Activated CD4-positive, alpha-beta memory T cell treated with anti-CD3 and anti-CD28 coated beads for 36 hours (primary cell): ENCODE results near the gene FAM131B. TPM values are rescaled to one million over a fixed set of nuclear protein-coding genes. Genes with fewer than 3 reads are reported as not detected.
A peak's percentile ranks its signal among the peaks of the same experiment; 100 is the strongest.
"Not testable (repeated sequence)": the region's sequence is repeated elsewhere in the genome, so short reads cannot be mapped to it uniquely, and the experiment has no call there.

Source experiments
- CTCF ChIA-PET: fragments of 350-600 bp; sonication (Branson Sonifier 250); formaldehyde crosslinking; loops from one replicate; lab custom pipeline; 2021; ENCODE audit warnings: antibody characterized with exemption, inconsistent platforms; lab: Charles Lee
- POLR2A ChIA-PET: fragments of 350-600 bp; sonication (Branson Sonifier 250); formaldehyde crosslinking; loops from one replicate; lab custom pipeline; 2021; ENCODE audit warnings: antibody characterized with exemption; lab: Charles Lee
- DNase-seq: peaks from one replicate; pipeline ENCODE4 v3.0.0-alpha.2; 2020
- H3K27ac Mint-ChIP-seq: one replicate; pipeline ENCODE4 v1.8.0; 2021; ENCODE audit warnings: mixed read lengths
- H3K27me3 Mint-ChIP-seq: one replicate; pipeline ENCODE4 v1.8.0; 2021; ENCODE audit warnings: mixed read lengths
- H3K36me3 Mint-ChIP-seq: one replicate; pipeline ENCODE4 v1.8.0; 2021; ENCODE audit warnings: mixed read lengths
- H3K4me1 Mint-ChIP-seq: one replicate; pipeline ENCODE4 v1.8.0; 2021; ENCODE audit warnings: low read depth, mixed read lengths
- H3K4me3 Mint-ChIP-seq: one replicate; pipeline ENCODE4 v1.8.0; 2021; ENCODE audit warnings: mild to moderate bottlenecking, mixed read lengths
- H3K9me3 Mint-ChIP-seq: one replicate; pipeline ENCODE4 v1.8.0; 2021; ENCODE audit warnings: mixed read lengths
- intact Hi-C: fragments of 100-400 bp; cut with micrococcal nuclease; formaldehyde crosslinking; loops from one replicate; pipeline ENCODE4 v1.15.1; 2023
- total RNA-seq, 2 experiments: library from RNA; stranded (reverse); gene quantifications; one replicate each; pipeline ENCODE4 v1.2.3, GENCODE V29; 2021

FAM131B gene
- total RNA-seq, 2 experiments from 2014 or later, result 1.9 to 2.3 TPM

DNA sequence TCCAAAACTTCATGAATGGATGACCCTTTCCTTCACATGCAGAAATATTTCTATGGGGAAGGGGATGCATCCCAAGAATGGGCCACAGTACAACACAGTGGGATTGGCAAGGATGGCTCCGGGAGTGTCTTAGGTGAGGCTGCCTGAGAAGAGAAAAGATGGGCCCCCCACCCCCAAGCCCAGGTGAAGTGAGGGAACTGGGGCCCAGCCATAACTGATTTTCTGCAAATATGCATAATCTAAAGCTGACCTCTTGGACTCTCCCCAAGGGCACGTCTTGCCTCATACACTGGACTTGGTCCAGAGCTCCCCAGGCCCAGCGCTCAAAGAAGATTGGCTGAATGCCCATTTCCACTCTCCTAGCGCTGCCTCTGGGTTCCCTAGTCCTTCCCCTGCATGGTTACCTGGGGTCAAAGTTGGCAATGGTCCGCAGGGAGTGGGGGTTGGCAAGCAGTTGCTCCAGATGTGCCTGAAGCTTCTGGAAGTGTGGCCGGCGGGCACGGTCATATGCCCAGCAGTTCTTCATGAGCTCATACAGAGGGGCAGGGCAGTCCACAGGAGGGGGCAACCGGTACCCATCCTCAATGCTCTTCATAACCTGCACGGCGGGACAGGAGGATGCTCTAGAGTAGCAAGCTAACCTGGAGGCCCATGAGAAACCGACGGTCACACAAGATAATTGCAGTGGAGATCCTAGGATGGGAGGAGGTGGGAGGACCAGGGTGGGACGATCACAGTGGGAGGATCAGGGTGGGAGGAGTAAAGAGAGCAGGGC is 30.9 kb upstream of the FAM131B start:
- POLR2A ChIA-PET, result interaction anchor here (1.0 to 1.2 kb wide), 2 partner anchors 10 to 14 kb away, joined by 3 to 5 read pairs; no protein-coding TSS in a partner anchor
- CTCF ChIA-PET, result interaction anchor here (0.8 to 1.7 kb wide), 2 partner anchors 22 to 153 kb away, joined by 3 to 4 read pairs; no protein-coding TSS in a partner anchor
- no peaks in the 10 kb centered on the region for H3K27me3 Mint-ChIP-seq
- H3K27ac Mint-ChIP-seq, result no peak overlapping the region
- no peak for DNase-seq
- H3K4me3 Mint-ChIP-seq, result no peak overlapping the region
- no peaks in the 10 kb centered on the region for H3K9me3 Mint-ChIP-seq
- H3K36me3 Mint-ChIP-seq, result peaks cover 16% of the 10 kb centered on the region
- intact Hi-C loops, result no loop called here
- peaks cover 16% of the 10 kb centered on the region for H3K4me1 Mint-ChIP-seq

DNA sequence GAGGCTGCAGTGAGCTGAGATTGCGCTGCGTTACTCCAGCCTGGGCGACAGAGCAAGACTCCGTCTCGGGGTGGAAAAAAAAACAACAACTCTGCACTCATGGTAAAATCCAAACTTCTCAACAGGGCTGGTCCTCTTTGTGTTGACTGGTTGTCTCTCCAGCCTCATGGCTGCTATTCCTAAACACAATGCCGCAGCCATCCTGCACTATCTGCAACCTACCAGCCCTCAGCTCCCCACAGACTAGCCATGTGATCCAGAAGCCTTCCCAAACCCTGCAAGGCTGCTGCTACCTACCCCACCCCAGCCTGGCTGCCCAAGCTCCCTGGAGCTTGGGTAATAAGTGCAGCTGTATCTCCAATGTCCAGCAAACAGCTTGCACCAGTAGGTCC is 30.4 kb upstream of the FAM131B start:
- Mint-ChIP-seq H3K36me3 (peaks cover 16% of the 10 kb centered on the region), H3K4me1 (peaks cover 16% of the 10 kb centered on the region), H3K9me3 (no peaks in the 10 kb centered on the region), H3K4me3 (no peak overlapping the region), H3K27me3 (no peaks in the 10 kb centered on the region), H3K27ac (no peak overlapping the region)
- POLR2A ChIA-PET, result interaction anchor here (1.2 kb wide), 1 partner anchor 15 kb away, joined by 3 read pairs; no protein-coding TSS in a partner anchor
- DNase-seq, result no peak
- intact Hi-C loops, result no loop called here
- CTCF ChIA-PET, result interaction anchor here (0.8 to 1.7 kb wide), 2 partner anchors 23 to 153 kb away, joined by 3 to 4 read pairs; no protein-coding TSS in a partner anchor

DNA sequence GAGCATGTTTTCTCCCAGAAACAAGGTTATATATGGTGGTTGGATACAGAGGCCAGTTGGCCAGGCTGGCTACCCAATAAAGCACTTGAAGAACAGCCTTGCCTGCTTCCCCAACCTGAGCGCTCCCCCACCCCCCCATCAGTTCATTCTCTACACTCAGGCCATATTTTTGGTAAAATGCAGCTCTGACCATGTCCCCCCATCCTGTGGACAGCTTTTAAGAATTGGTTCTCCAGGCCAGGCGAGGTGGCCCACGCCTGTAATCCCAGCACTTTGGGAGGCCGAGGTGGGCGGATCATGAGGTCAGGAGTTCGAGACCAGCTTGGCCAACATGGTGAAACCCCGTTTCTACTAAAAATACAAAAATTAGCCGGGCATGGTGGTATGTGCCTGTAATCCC is 29.9 kb upstream of the FAM131B start:
- H3K4me3 Mint-ChIP-seq, H3K27me3 Mint-ChIP-seq, H3K9me3 Mint-ChIP-seq, H3K27ac Mint-ChIP-seq, DNase-seq, intact Hi-C loops: not testable (repeated sequence)
- ChIA-PET POLR2A (interaction anchor here (1.2 kb wide), 1 partner anchor 15 kb away, joined by 3 read pairs; no protein-coding TSS in a partner anchor), CTCF (interaction anchor here (0.8 kb wide), 1 partner anchor 152 kb away, joined by 3 read pairs; no protein-coding TSS in a partner anchor)
- H3K4me1 Mint-ChIP-seq, result peaks cover 19% of the 10 kb centered on the region
- H3K36me3 Mint-ChIP-seq, result peaks cover 16% of the 10 kb centered on the region

DNA sequence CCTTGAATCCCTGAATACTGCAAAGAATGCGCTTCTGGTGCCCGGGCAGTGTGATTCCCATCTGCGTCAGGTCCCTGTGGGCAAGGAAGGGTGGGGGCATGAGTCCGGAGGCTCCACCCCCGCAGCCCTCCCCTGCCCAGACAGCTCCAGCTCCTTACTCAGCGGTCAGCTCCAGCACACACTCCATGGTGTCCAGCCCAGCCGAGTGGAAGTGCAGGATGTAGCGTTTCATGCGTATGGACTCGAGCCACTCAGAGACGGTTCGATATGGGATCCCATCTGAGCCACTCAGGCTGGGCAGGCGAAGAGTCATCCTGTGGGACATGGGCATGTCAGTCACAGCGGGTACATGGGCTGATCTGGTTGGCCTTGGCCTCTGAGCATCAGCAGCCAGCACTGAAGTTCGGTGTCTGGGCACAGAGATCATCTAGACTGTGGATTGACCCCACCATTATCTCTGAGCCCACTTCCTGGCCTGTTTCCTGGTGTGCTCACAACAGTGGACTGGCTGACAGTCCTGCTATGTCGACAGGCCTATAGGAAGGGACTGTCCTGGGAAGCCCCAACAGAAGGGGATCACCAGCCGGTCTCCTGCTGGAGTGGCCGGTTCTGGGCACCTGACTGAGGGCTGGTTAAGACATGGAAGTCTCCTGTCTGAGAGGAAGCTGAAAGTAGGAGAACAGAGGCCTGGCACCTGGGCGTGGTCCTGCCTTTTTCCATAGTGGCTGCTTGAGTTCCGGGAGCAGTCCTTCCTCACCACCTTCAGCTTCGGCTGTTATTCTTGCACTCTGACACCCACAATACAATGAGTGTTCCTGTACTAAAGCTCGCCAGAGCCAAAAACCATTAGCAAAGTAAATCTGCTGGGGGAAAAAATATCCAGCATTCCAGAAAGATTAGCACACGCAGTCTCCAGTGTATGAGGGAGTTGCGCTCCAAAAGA is 29.2 kb upstream of the FAM131B start:
- Mint-ChIP-seq H3K4me1 (peaks cover 19% of the 10 kb centered on the region), H3K9me3 (no peaks in the 10 kb centered on the region), H3K36me3 (peaks cover 16% of the 10 kb centered on the region), H3K4me3 (no peak overlapping the region), H3K27ac (peak overlapping the region; percentile 18), H3K27me3 (no peaks in the 10 kb centered on the region)
- POLR2A ChIA-PET, result interaction anchor here (1.2 kb wide), 1 partner anchor 16 kb away, joined by 3 read pairs; no protein-coding TSS in a partner anchor
- CTCF ChIA-PET, result no interaction called here
- DNase-seq, result no peak
- intact Hi-C loops, result no loop called here

DNA sequence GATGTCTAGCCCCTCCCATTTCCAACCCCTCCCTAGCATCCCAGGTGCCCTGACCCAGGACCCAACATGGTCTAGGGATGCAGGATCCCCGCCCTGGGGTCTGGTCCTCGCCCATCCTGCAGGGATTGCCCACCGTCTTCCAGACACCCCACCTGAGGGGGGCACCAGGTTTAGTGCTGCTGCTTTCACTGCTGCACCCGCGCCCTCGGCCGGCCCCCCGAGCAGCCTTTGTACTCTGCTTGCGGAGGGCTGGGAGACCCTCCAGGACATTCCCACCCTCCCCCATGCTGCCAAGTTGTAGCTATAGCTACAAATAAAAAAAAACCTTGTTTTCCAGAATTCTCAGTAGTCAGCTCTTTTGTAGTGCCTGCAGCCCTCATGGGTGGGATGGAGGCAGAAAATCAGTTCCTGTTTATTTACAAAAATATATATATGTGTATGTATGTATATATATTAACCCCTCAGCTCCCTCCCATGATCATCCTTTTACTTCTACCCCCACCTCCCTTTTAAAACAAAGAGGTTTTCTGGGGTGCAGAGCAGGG is 28.3 kb upstream of the FAM131B start:
- Mint-ChIP-seq H3K4me1 (peaks cover 19% of the 10 kb centered on the region), H3K27me3 (no peaks in the 10 kb centered on the region), H3K4me3 (no peak overlapping the region), H3K27ac (no peak overlapping the region), H3K36me3 (peaks cover 16% of the 10 kb centered on the region), H3K9me3 (no peaks in the 10 kb centered on the region)
- intact Hi-C loops, result no loop called here
- CTCF ChIA-PET, result interaction anchor here (1.0 kb wide), 1 partner anchor 92 kb away, joined by 3 read pairs; no protein-coding TSS in a partner anchor
- no peak for DNase-seq
- POLR2A ChIA-PET, result no interaction called here

DNA sequence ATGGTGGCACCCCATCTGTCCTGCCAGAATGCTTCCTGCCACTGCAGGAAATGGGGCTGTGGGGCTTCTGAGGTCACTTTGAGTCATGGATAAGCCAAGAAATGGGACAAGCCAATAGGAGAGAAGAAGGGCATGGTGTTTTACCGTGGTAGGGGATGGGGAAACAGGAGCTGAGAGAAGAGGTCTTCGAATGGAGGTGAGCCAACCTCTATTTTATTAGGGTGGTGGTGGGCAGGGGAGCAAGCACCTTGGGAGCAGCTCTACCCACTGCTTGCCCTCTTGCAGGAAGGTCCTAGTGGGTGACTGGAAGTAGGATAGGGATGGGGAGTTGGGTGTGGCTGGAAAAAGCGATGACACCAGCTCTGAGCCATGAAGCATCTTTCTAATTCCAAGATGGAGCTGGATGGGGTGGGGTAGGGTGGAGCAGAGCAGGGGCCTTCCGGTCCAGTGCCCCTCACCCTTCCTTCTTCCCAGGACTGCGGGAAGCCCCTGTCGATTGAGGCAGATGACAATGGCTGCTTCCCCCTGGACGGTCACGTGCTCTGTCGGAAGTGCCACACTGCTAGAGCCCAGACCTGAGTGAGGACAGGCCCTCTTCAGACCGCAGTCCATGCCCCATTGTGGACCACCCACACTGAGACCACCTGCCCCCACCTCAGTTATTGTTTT is 27.7 kb upstream of the FAM131B start:
- peak overlapping the region; percentile 64 for H3K27ac Mint-ChIP-seq
- intact Hi-C loops, result no loop called here
- no peaks in the 10 kb centered on the region for H3K27me3 Mint-ChIP-seq
- ChIA-PET POLR2A (no interaction called here), CTCF (interaction anchor here (1.0 kb wide), 1 partner anchor 91 kb away, joined by 3 read pairs; no protein-coding TSS in a partner anchor)
- no peak overlapping the region for H3K4me3 Mint-ChIP-seq
- no peak for DNase-seq
- H3K4me1 Mint-ChIP-seq, result peaks cover 19% of the 10 kb centered on the region
- no peaks in the 10 kb centered on the region for H3K9me3 Mint-ChIP-seq
- H3K36me3 Mint-ChIP-seq, result peaks cover 16% of the 10 kb centered on the region

DNA sequence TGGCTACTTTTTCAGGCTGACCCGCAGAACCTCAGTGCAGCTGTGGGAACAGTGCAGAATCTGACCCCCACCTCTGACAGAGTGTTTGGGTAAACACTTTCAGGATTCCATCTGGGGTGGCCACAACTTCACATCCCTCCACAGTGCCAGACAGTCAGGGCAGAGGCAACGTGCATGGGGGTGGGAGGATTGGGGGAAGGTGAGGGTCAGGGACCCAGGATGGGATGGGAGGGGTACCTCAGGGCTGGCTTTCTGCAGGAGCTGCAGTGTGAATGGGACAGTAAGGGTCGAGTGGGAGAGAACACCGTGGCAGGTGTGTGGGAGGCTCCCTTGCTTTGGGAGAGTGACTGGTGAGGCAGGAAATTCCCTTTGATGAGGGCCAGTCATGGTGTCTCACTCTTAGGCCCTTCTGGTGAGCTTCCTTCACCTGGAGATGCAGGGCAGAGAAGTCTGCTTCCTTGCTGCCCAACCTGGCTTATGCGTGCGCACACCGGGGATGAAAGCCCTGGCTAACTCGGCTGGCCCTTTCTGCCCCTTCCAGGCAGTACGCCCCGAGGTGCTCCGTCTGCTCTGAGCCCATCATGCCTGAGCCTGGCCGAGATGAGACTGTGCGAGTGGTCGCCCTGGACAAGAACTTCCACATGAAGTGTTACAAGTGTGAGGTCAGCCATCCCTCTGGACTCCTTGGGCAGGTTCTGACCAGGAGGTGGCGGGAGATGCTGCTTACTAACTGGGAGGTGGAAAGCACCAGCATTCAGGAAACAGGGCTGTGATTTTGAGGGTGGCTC is 27.0 kb upstream of the FAM131B start:
- intact Hi-C loops, result no loop called here

DNA sequence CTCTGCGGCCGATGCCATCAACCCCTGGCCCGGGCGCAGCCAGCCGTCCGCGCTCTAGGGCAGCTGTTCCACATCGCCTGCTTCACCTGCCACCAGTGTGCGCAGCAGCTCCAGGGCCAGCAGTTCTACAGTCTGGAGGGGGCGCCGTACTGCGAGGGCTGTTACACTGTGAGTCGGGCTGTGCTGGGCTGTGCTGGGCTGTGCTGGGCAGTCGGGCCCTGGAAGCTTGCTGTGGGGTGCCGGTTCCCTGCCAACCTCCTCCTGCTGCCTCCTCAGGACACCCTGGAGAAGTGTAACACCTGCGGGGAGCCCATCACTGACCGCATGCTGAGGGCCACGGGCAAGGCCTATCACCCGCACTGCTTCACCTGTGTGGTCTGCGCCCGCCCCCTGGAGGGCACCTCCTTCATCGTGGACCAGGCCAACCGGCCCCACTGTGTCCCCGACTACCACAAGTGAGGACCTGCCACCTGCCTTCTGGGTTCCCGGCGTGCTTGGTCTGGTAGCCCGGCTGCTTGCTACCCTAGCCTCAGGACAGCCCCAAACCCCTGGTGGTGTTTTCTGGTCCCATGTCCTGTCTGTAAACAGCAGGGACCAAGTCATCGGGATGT is 26.1 kb upstream of the FAM131B start:
- ChIA-PET POLR2A (no interaction called here), CTCF (interaction anchor here (1.2 kb wide), 1 partner anchor 43 kb away, joined by 4 read pairs; no protein-coding TSS in a partner anchor)
- H3K27me3 Mint-ChIP-seq, result no peaks in the 10 kb centered on the region
- no peaks in the 10 kb centered on the region for H3K9me3 Mint-ChIP-seq
- no peak overlapping the region for H3K4me3 Mint-ChIP-seq
- intact Hi-C loops, result no loop called here
- DNase-seq, result no peak
- H3K4me1 Mint-ChIP-seq, result peaks cover 16% of the 10 kb centered on the region
- peaks cover 16% of the 10 kb centered on the region for H3K36me3 Mint-ChIP-seq
- no peak overlapping the region for H3K27ac Mint-ChIP-seq

More for the DNA sequence above, 27.0 kb upstream of the FAM131B start:
- no peaks in the 10 kb centered on the region for H3K9me3 Mint-ChIP-seq
- no peaks in the 10 kb centered on the region for H3K27me3 Mint-ChIP-seq
- ChIA-PET POLR2A (no interaction called here), CTCF (no interaction called here)
- H3K27ac Mint-ChIP-seq, result peak overlapping the region; percentile 64
- peaks cover 16% of the 10 kb centered on the region for H3K36me3 Mint-ChIP-seq
- H3K4me1 Mint-ChIP-seq, result peaks cover 16% of the 10 kb centered on the region
- DNase-seq, result no peak
- no peak overlapping the region for H3K4me3 Mint-ChIP-seq

DNA sequence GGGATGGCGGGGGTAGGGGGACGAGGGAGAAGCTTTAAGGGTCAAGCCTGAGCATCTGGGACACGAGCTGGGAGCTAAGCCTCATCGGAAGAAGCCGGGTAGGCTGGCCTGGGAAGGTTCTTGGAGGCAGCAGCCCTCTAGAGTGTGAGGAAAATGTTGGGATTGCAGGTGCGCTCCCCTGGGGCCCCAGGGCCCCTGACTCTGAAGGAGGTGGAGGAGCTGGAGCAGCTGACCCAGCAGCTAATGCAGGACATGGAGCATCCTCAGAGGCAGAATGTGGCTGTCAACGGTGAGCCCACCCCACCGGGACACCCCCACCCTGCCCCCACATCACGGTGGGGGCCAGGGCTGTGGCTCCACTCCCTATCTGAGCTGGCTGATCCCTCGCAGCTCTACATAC is 25.5 kb upstream of the FAM131B start:
- DNase-seq, result no peak
- H3K9me3 Mint-ChIP-seq, result no peaks in the 10 kb centered on the region
- H3K36me3 Mint-ChIP-seq, result peaks cover 17% of the 10 kb centered on the region
- no peak overlapping the region for H3K4me3 Mint-ChIP-seq
- H3K27ac Mint-ChIP-seq, result no peak overlapping the region
- intact Hi-C loops, result no loop called here
- ChIA-PET POLR2A (no interaction called here), CTCF (interaction anchor here (1.2 kb wide), 1 partner anchor 42 kb away, joined by 4 read pairs; no protein-coding TSS in a partner anchor)
- H3K27me3 Mint-ChIP-seq, result no peaks in the 10 kb centered on the region
- peaks cover 16% of the 10 kb centered on the region for H3K4me1 Mint-ChIP-seq

DNA sequence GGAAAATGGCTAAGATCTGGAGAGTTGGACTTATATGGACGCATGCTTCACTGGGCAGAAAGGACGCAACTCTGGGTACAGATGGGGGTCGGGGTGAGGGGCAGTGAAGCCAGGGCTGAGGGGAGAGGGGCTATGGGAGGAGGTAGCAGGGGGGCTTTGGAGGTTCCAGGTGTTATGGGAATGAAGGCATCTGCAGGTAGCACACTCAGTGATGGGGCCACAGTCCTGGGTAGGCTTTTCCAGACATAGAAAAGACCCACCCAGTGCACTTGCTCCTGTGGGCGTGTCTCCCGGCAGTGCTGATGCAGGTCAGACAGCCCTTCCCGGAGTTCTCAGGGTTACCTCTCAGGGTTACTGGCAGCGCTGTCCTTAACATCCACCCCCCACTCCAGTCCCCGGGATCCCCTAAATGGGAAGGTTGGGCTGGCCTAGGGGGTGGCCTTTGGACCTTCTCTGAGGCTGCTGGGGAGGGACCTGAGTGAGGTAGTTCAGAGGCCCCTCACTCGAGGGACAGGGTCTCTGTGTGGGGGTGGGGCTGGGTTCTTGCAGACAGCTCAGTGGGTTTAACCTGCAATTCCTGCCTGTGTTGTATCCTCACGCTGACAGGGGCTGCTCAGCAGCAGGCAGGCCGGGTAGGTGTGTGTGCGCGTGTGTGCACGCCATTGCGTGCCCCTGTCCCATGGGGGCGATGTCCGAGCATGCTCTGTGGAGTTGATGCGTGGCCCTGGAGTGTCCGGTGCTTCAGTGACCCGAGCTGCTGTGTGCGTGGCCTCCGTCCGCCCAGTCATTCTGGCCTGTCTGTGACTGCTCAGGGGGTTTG is 24.9 kb upstream of the FAM131B start:
- peaks cover 19% of the 10 kb centered on the region for H3K36me3 Mint-ChIP-seq
- intact Hi-C loops, result no loop called here
- no peaks in the 10 kb centered on the region for H3K9me3 Mint-ChIP-seq
- H3K27ac Mint-ChIP-seq, result no peak overlapping the region
- H3K4me1 Mint-ChIP-seq, result peaks cover 16% of the 10 kb centered on the region
- H3K27me3 Mint-ChIP-seq, result no peaks in the 10 kb centered on the region
- DNase-seq, result no peak
- ChIA-PET POLR2A (no interaction called here), CTCF (interaction anchor here (1.2 kb wide), 1 partner anchor 42 kb away, joined by 4 read pairs; no protein-coding TSS in a partner anchor)
- H3K4me3 Mint-ChIP-seq, result no peak overlapping the region
